SK-N-SH (cell line): ENCODE measurements around the gene RASSF3. TPM values are rescaled to one million over a fixed set of nuclear protein-coding genes. Genes with fewer than 3 reads are reported as not detected.

ENCODE experiments used
- CTCF ChIA-PET: fragments of 300-600, 350-600 bp; formaldehyde crosslinking; extraction: SDS; loops from one replicate; lab custom pipeline; 2021; lab: Yijun Ruan, JAX
- POLR2A ChIA-PET: fragments of 350-600 bp; sonication (Branson Sonifier 250); formaldehyde crosslinking; extraction: SDS; loops from one replicate; lab custom pipeline; 2020; ENCODE audit warnings: antibody characterized with exemption, inconsistent platforms; lab: Yijun Ruan, JAX
- DNase-seq: peaks from one replicate; pipeline ENCODE4 v3.0.0; 2012
- H2AFZ ChIP-seq: fragments of 200-600 bp; sonication (generic); 2 replicates; pipeline ENCODE4 v1.8.1; 2016; ENCODE audit warnings: antibody characterized with exemption, mild to moderate bottlenecking, low read depth
- H3F3A ChIP-seq: fragments of 200-600 bp; sonication (generic); replicated peaks from 2 replicates; pipeline ENCODE3; 2016; ENCODE audit warnings: antibody characterized with exemption, mild to moderate bottlenecking; ENCODE audit not compliant: insufficient read depth
- H3K27ac ChIP-seq, 2 experiments: fragments of 200-500 bp in 1 of 2; fragments of 200-600 bp in 1 of 2; sonication (Bioruptor generic) in 1 of 2; sonication (generic), shearing (Covaris generic) in 1 of 2; 2 replicates each; pipeline versions ENCODE4 v1.5.1 to v1.6.1; 2014 to 2016; ENCODE audit warnings: low read depth in 2 of 2, inconsistent platforms in 1 of 2, low read length in 1 of 2, mild to moderate bottlenecking in 1 of 2, mixed read lengths in 1 of 2
- H3K27me3 ChIP-seq: fragments of 200-600 bp; sonication (generic), shearing (Covaris generic); 2 replicates; pipeline ENCODE4 v1.6.1; 2016; ENCODE audit warnings: mixed run types; ENCODE audit not compliant: insufficient read depth
- H3K36me3 ChIP-seq, 2 experiments: fragments of 200-500 bp in 1 of 2; fragments of 200-600 bp in 1 of 2; sonication (Bioruptor generic) in 1 of 2; sonication (generic) in 1 of 2; replicated peaks in 1 of 2; 2 replicates each; pipeline versions ENCODE3 to v1.5.1; 2014 to 2016; ENCODE audit warnings: low read length in 1 of 2, mild to moderate bottlenecking in 1 of 2; ENCODE audit not compliant: insufficient read depth in 2 of 2, control insufficient read depth in 1 of 2
- H3K4me1 ChIP-seq, 2 experiments: fragments of 200-500 bp in 1 of 2; fragments of 200-600 bp in 1 of 2; sonication (Bioruptor generic) in 1 of 2; sonication (generic), shearing (Covaris generic) in 1 of 2; 2 replicates each; pipeline versions ENCODE4 v1.5.1 to v1.6.1; 2014 to 2016; ENCODE audit warnings: low read depth in 1 of 2, low read length in 1 of 2, mixed run types in 1 of 2; ENCODE audit not compliant: insufficient read depth in 2 of 2, control insufficient read depth in 1 of 2
- H3K4me2 ChIP-seq: fragments of 200-600 bp; sonication (generic), shearing (Covaris generic); 2 replicates; pipeline ENCODE4 v1.6.1; 2017; ENCODE audit warnings: mixed run types
- H3K4me3 ChIP-seq, 2 experiments: fragments of 200-500 bp in 1 of 2; fragments of 200-600 bp in 1 of 2; sonication (Bioruptor generic) in 1 of 2; sonication (generic), shearing (Covaris generic) in 1 of 2; 2 replicates each; pipeline versions ENCODE4 v1.5.1 to v1.8.1; 2014 to 2016; ENCODE audit warnings: low read depth in 2 of 2, inconsistent platforms in 1 of 2, low read length in 1 of 2, mild to moderate bottlenecking in 1 of 2, mixed read lengths in 1 of 2, moderate library complexity in 1 of 2
- H3K79me2 ChIP-seq: fragments of 200-600 bp; sonication (generic); 2 replicates; pipeline ENCODE4 v1.8.1; 2017; ENCODE audit warnings: mild to moderate bottlenecking; ENCODE audit not compliant: insufficient read depth
- H3K9ac ChIP-seq: fragments of 200-600 bp; sonication (generic); 2 replicates; pipeline ENCODE4 v1.6.1; 2017; ENCODE audit warnings: mixed run types
- H3K9me2 ChIP-seq: fragments of 200-600 bp; sonication (generic); 2 replicates; pipeline ENCODE4 v1.6.1; 2017; ENCODE audit warnings: mixed run types
- H3K9me3 ChIP-seq: fragments of 200-600 bp; sonication (generic); 2 replicates; pipeline ENCODE4 v1.6.1; 2017; ENCODE audit warnings: mixed run types, mild to moderate bottlenecking, moderate library complexity
- H4K20me1 ChIP-seq: fragments of 200-600 bp; sonication (generic); 2 replicates; pipeline ENCODE4 v1.6.1; 2017; ENCODE audit warnings: mild to moderate bottlenecking, mixed run types; ENCODE audit not compliant: insufficient read depth
- ELF1 ChIP-seq: IDR thresholded peaks from 2 replicates; pipeline ENCODE4 v1.4.0; 2012
- EP300 ChIP-seq, 2 experiments: IDR thresholded peaks; 2 replicates each; pipeline versions ENCODE4 v1.4.0 to v1.6.1; 2012; ENCODE audit warnings: borderline replicate concordance in 1 of 2, low read depth in 1 of 2, low read length in 1 of 2
- FOXM1 ChIP-seq: IDR thresholded peaks from 2 replicates; pipeline ENCODE4 v1.4.0; 2012; ENCODE audit warnings: low read depth, mild to moderate bottlenecking
- GABPA ChIP-seq: IDR thresholded peaks from 2 replicates; pipeline ENCODE4 v1.4.0; 2012; ENCODE audit warnings: low read depth, mild to moderate bottlenecking
- GATA2 ChIP-seq: sonication (generic); formaldehyde crosslinking; IDR thresholded peaks from 2 replicates; pipeline ENCODE4 v1.5.0; 2020; ENCODE audit warnings: mild to moderate bottlenecking, missing genetic modification reagents
- JUND ChIP-seq: IDR thresholded peaks from 2 replicates; pipeline ENCODE4 v1.4.0; 2012
- MEF2A ChIP-seq: IDR thresholded peaks from 2 replicates; pipeline ENCODE4 v1.4.0; 2012; ENCODE audit warnings: low read depth, borderline replicate concordance
- NFIC ChIP-seq: IDR thresholded peaks from 2 replicates; pipeline ENCODE4 v1.4.0; 2012; ENCODE audit warnings: borderline replicate concordance
- RCOR1 ChIP-seq: fragments of 150-350 bp; IDR thresholded peaks from 2 replicates; pipeline ENCODE4 v1.6.1; 2017; ENCODE audit warnings: antibody characterized with exemption, low read length
- RXRA ChIP-seq: IDR thresholded peaks from 2 replicates; pipeline ENCODE4 v1.4.0; 2012; ENCODE audit warnings: low read depth, mild to moderate bottlenecking, borderline replicate concordance
- SIN3A ChIP-seq: IDR thresholded peaks from 2 replicates; pipeline ENCODE4 v1.6.1; 2012; ENCODE audit warnings: low read depth, mild to moderate bottlenecking, low read length, moderate library complexity, borderline replicate concordance
- TAF1 ChIP-seq: IDR thresholded peaks from 2 replicates; pipeline ENCODE4 v1.6.1; 2012; ENCODE audit warnings: low read depth, mild to moderate bottlenecking, low read length, moderate library complexity, borderline replicate concordance
- TCF12 ChIP-seq: IDR thresholded peaks from 2 replicates; pipeline ENCODE4 v1.4.0; 2012
- TEAD4 ChIP-seq: IDR thresholded peaks from 2 replicates; pipeline ENCODE4 v1.4.0; 2012; ENCODE audit warnings: mild to moderate bottlenecking, borderline replicate concordance; ENCODE audit not compliant: insufficient read depth
- WGBS: methylation state at CpG from one replicate; pipeline ENCODE4 v1.1.6; 2017; ENCODE audit warnings: low lambda C conversion rate; 5-methylcytosine and 5-hydroxymethylcytosine counted together
- polyA plus RNA-seq, 3 experiments: library from polyadenylated mRNA; depleted of rRNA; stranded (reverse); fragments of >200 nt; gene quantifications; 2 replicates each; pipeline ENCODE4 v1.2.3, GENCODE V29; 2012
- TF ChIP-seq, protein P1 (sequence below): fragments of 150-350 bp; IDR thresholded peaks from 2 replicates; pipeline ENCODE4 v1.6.1; 2017; ENCODE audit warnings: antibody characterized with exemption, low read length, low read depth, borderline replicate concordance
- TF ChIP-seq, protein P2 (sequence below): IDR thresholded peaks from 2 replicates; pipeline ENCODE4; 2012
- TF ChIP-seq, protein P3 (sequence below): fragments of 200-600 bp; sonication (generic); IDR thresholded peaks from 2 replicates; pipeline ENCODE4 v1.6.1; 2017; ENCODE audit warnings: antibody characterized with exemption, mild to moderate bottlenecking, moderate library complexity
- TF ChIP-seq, protein P4 (sequence below): fragments of 150-350 bp; IDR thresholded peaks from 2 replicates; pipeline ENCODE4 v1.6.1; 2016; ENCODE audit warnings: mild to moderate bottlenecking, low read depth, low read length
- TF ChIP-seq, protein P5 (sequence below): IDR thresholded peaks from 2 replicates; pipeline ENCODE4 v1.4.0; 2012; ENCODE audit warnings: low read depth, borderline replicate concordance

RASSF3 gene
- polyA plus RNA-seq, 1 of the 3 experiments (the other 2 are of a cell fraction) = 11.1 TPM

DNA sequence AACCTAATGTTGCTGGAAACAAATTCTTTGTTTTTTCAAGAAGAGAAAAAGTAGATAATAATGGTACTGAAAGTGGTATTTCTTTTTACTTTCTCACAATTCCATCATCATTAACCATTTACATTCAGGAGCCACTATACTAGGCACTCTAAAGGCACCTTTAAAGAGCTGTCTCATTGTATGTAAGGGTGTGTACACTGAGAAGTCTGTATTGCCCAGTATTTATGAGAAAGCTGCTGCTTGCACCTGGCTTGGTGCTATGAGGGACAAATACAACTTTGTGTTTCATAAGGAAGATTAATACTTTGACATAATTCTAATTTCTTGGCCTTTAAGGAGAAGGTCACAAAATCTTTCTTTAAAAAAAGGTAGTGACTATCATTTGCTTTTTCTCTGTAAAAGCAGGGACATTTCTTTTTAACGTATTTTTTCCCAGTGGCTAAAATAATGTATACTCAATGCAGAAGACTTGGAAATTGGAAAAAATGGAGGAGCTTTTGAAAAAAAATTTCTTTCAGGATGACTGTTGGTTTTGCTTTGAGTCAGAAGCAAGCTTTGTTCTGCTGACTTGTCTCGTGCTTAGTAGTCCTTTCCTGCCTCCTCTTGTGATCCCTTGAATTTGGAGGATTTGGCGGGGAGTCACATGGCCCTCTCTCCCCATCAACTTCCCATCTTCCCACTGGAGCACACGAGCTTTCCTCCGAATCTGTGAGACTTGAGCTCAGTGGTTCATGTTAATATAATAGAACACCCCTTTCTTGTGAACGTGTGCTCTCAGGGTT, 50.1 kb downstream of the RASSF3 start:
- Histone ChIP-seq H3K9me2 (no peaks in the 10 kb centered on the region), H3K36me3 (peaks cover 0 to 5% of the 10 kb centered on the region in 2 experiments), H4K20me1 (0 out of 2 replicates have a peak, but pooled peaks cover 7% of the 10 kb centered on the region), H3F3A (peaks cover 9% of the 10 kb centered on the region), H3K27ac (no peak overlapping the region), H3K9ac (no peak overlapping the region), H3K4me2 (no peak overlapping the region), H3K79me2 (peaks cover 54% of the 10 kb centered on the region), H3K4me1 (peaks cover under 1 to 6% of the 10 kb centered on the region in 2 experiments; a peak in 2 of 4 replicates), H3K9me3 (no peaks in the 10 kb centered on the region), H2AFZ (no peak overlapping the region), H3K27me3 (no peaks in the 10 kb centered on the region), H3K4me3 (no peak overlapping the region)
- POLR2A ChIA-PET = no interaction called here
- 95% methylated on average over 6 of the region's 6 CpGs for WGBS
- DNase-seq = no peak
- TF ChIP-seq TAF1 (no peak), ELF1 (no peak), GATA2 (CRISPR knock-in tag) (no peak), NFIC (no peak), EP300 (IDR thresholded peaks at IDR 0.05; ENCODE audit: borderline replicate concordance in 1 of 2, low read depth in 1 of 2, low read length in 1 of 2) (no peak), SIN3A (no peak), JUND (no peak), GABPA (no peak), RXRA (no peak), TEAD4 (no peak), RCOR1 (no peak), TCF12 (no peak), MEF2A (no peak), FOXM1 (no peak)
- TF ChIP-seq, protein P1, sequence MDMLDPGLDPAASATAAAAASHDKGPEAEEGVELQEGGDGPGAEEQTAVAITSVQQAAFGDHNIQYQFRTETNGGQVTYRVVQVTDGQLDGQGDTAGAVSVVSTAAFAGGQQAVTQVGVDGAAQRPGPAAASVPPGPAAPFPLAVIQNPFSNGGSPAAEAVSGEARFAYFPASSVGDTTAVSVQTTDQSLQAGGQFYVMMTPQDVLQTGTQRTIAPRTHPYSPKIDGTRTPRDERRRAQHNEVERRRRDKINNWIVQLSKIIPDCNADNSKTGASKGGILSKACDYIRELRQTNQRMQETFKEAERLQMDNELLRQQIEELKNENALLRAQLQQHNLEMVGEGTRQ = no peak
- TF ChIP-seq, protein P2, sequence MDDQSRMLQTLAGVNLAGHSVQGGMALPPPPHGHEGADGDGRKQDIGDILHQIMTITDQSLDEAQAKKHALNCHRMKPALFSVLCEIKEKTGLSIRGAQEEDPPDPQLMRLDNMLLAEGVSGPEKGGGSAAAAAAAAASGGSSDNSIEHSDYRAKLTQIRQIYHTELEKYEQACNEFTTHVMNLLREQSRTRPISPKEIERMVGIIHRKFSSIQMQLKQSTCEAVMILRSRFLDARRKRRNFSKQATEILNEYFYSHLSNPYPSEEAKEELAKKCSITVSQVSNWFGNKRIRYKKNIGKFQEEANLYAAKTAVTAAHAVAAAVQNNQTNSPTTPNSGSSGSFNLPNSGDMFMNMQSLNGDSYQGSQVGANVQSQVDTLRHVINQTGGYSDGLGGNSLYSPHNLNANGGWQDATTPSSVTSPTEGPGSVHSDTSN = no peak
- TF ChIP-seq, protein P3, sequence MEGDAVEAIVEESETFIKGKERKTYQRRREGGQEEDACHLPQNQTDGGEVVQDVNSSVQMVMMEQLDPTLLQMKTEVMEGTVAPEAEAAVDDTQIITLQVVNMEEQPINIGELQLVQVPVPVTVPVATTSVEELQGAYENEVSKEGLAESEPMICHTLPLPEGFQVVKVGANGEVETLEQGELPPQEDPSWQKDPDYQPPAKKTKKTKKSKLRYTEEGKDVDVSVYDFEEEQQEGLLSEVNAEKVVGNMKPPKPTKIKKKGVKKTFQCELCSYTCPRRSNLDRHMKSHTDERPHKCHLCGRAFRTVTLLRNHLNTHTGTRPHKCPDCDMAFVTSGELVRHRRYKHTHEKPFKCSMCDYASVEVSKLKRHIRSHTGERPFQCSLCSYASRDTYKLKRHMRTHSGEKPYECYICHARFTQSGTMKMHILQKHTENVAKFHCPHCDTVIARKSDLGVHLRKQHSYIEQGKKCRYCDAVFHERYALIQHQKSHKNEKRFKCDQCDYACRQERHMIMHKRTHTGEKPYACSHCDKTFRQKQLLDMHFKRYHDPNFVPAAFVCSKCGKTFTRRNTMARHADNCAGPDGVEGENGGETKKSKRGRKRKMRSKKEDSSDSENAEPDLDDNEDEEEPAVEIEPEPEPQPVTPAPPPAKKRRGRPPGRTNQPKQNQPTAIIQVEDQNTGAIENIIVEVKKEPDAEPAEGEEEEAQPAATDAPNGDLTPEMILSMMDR = no peak
- TF ChIP-seq, protein P4, sequence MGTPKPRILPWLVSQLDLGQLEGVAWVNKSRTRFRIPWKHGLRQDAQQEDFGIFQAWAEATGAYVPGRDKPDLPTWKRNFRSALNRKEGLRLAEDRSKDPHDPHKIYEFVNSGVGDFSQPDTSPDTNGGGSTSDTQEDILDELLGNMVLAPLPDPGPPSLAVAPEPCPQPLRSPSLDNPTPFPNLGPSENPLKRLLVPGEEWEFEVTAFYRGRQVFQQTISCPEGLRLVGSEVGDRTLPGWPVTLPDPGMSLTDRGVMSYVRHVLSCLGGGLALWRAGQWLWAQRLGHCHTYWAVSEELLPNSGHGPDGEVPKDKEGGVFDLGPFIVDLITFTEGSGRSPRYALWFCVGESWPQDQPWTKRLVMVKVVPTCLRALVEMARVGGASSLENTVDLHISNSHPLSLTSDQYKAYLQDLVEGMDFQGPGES = no peak
- TF ChIP-seq, protein P5, sequence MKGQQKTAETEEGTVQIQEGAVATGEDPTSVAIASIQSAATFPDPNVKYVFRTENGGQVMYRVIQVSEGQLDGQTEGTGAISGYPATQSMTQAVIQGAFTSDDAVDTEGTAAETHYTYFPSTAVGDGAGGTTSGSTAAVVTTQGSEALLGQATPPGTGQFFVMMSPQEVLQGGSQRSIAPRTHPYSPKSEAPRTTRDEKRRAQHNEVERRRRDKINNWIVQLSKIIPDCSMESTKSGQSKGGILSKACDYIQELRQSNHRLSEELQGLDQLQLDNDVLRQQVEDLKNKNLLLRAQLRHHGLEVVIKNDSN = no peak
- CTCF ChIA-PET = interaction anchor here (0.7 kb wide), 1 partner anchor 20 kb away, joined by 3 read pairs; no protein-coding TSS in a partner anchor
